BJ (cell line): ENCODE results near the gene RSAD1. TPM values are rescaled to one million over a fixed set of nuclear protein-coding genes. Genes with fewer than 3 reads are reported as not detected.

Source experiments
- CTCF ChIA-PET: fragments of 350-600 bp; formaldehyde crosslinking; extraction: SDS; loops from one replicate; lab custom pipeline; 2021; ENCODE audit warnings: antibody characterized with exemption, inconsistent platforms; lab: Yijun Ruan, JAX
- POLR2A ChIA-PET: fragments of 300-600 bp; sonication (Branson Sonifier 250); formaldehyde crosslinking; extraction: SDS; loops from one replicate; lab custom pipeline; 2021; ENCODE audit warnings: antibody characterized with exemption; lab: Charles Lee
- DNase-seq: peaks from one replicate; pipeline ENCODE4 v3.0.0-alpha.2; 2011; ENCODE audit warnings: low read depth
- H3K27me3 ChIP-seq: 2 replicates; pipeline ENCODE4 v1.6.0; 2011; ENCODE audit warnings: low read length; ENCODE audit not compliant: control insufficient read depth, insufficient read depth
- H3K36me3 ChIP-seq: 2 replicates; pipeline ENCODE4 v1.5.1; 2011; ENCODE audit warnings: low read length; ENCODE audit not compliant: control insufficient read depth, insufficient read depth
- H3K4me3 ChIP-seq: 2 replicates; pipeline ENCODE4 v1.5.1; 2011; ENCODE audit warnings: low read depth, mild to moderate bottlenecking, control low read depth, low read length
- CTCF ChIP-seq: IDR thresholded peaks from 2 replicates; pipeline ENCODE4 v1.5.1; 2011; ENCODE audit warnings: low read depth, mild to moderate bottlenecking, control low read depth, inconsistent platforms, low read length, moderate library complexity; ENCODE audit not compliant: insufficient read depth
- polyA plus RNA-seq: library from polyadenylated mRNA; depleted of rRNA; stranded (reverse); fragments of >200 nt; gene quantifications from 2 replicates; pipeline ENCODE4 v1.2.3, GENCODE V29; 2011

The RSAD1 gene
- polyA plus RNA-seq, 1 experiment = 22.6 TPM

- ChIA-PET CTCF (interaction anchor here (0.9 to 1.5 kb wide), 2 partner anchors 17 to 29 kb away, joined by 4 to 5 read pairs; no protein-coding TSS in a partner anchor), POLR2A (no interaction called here)
- DNase-seq = no peak
- H3K4me3 ChIP-seq = no peak overlapping the region
- no peak for TF ChIP-seq CTCF
- no peaks in the 10 kb centered on the region for H3K36me3 ChIP-seq
- no peaks in the 10 kb centered on the region for H3K27me3 ChIP-seq
Measured at GRCh38 chr17:50443505-50443974, 35.1 kb upstream of the RSAD1 start.

GRCh38 chr17:50444841-50445715 is 33.6 kb upstream of the RSAD1 start:
- no peaks in the 10 kb centered on the region for H3K27me3 ChIP-seq
- no peak for TF ChIP-seq CTCF
- CTCF ChIA-PET = interaction anchor here (0.7 to 0.8 kb wide), 2 partner anchors 34 to 521 kb away, joined by 3 read pairs; no protein-coding TSS in a partner anchor
- no peak overlapping the region for H3K4me3 ChIP-seq
- no peaks in the 10 kb centered on the region for H3K36me3 ChIP-seq
- POLR2A ChIA-PET = no interaction called here
- DNase-seq = no peak

GRCh38 chr17:50445730-50446325 is 32.8 kb upstream of the RSAD1 start:
- DNase-seq = no peak

GRCh38 chr17:50447870-50448595 is 30.6 kb upstream of the RSAD1 start:
- no peak for TF ChIP-seq CTCF
- H3K36me3 ChIP-seq = no peaks in the 10 kb centered on the region
- CTCF ChIA-PET = interaction anchor here (0.7 kb wide), 1 partner anchor 9 kb away, joined by 4 read pairs; no protein-coding TSS in a partner anchor
- no peaks in the 10 kb centered on the region for H3K27me3 ChIP-seq
- H3K4me3 ChIP-seq = no peak overlapping the region
- POLR2A ChIA-PET = no interaction called here
- DNase-seq = no peak

More at GRCh38 chr17:50445730-50446325, 32.8 kb upstream of the RSAD1 start:
- H3K36me3 ChIP-seq = no peaks in the 10 kb centered on the region
- H3K4me3 ChIP-seq = no peak overlapping the region
- H3K27me3 ChIP-seq = no peaks in the 10 kb centered on the region
- TF ChIP-seq CTCF = no peak
- POLR2A ChIA-PET = no interaction called here
- CTCF ChIA-PET = interaction anchor here (0.7 kb wide), 1 partner anchor 34 kb away, joined by 3 read pairs; no protein-coding TSS in a partner anchor
